GM19468 (cell line): ENCODE measurements around the gene CNGA3.

Experiments
- ATAC-seq: cut with Tn5 transposase; IDR thresholded peaks from one replicate; pipeline ENCODE4 v1.9.1; 2021; ENCODE audit warnings: mild to moderate bottlenecking, moderate library complexity, moderate number of reproducible peaks; ENCODE audit not compliant: unreplicated experiment; ENCODE audit errors: extremely low read depth

CNGA3 gene

GRCh38 chr2:98374958-98375570, 28.8 kb downstream of the CNGA3 start:
- no peak for ATAC-seq

GRCh38 chr2:98376301-98376910, 30.1 kb downstream of the CNGA3 start:
- ATAC-seq, result no peak

GRCh38 chr2:98376996-98377395, 30.7 kb downstream of the CNGA3 start:
- ATAC-seq, result no peak

- no peak for ATAC-seq
These were observed 31.3 kb downstream of the CNGA3 start for GRCh38 chr2:98377544-98377943.

- ATAC-seq, result no peak
These were observed 31.9 kb downstream of the CNGA3 start for GRCh38 chr2:98378196-98378595.

- no peak for ATAC-seq
These were observed 32.6 kb downstream of the CNGA3 start for GRCh38 chr2:98378901-98379300.

- ATAC-seq, result no peak
These were observed 33.3 kb downstream of the CNGA3 start for GRCh38 chr2:98379311-98380202.

- ATAC-seq, result no peak
These were observed 33.9 kb downstream of the CNGA3 start for GRCh38 chr2:98380203-98380535.

- no peak for ATAC-seq
These were observed 35.2 kb downstream of the CNGA3 start for GRCh38 chr2:98381494-98381893.

- ATAC-seq, result no peak
These were observed 35.8 kb downstream of the CNGA3 start for GRCh38 chr2:98382086-98382485.

GRCh38 chr2:98382739-98383138, 36.5 kb downstream of the CNGA3 start:
- no peak for ATAC-seq

- ATAC-seq, result no peak
These were observed 36.9 kb downstream of the CNGA3 start for GRCh38 chr2:98383166-98383565.

- ATAC-seq, result no peak
These were observed 38.9 kb downstream of the CNGA3 start for GRCh38 chr2:98385050-98385699.

GRCh38 chr2:98387478-98387877, 41.2 kb downstream of the CNGA3 start:
- no peak for ATAC-seq

GRCh38 chr2:98388081-98388480, 41.8 kb downstream of the CNGA3 start:
- no peak for ATAC-seq

- ATAC-seq, result no peak
These were observed 42.5 kb downstream of the CNGA3 start for GRCh38 chr2:98388601-98389250.

GRCh38 chr2:98389251-98389605, 43.0 kb downstream of the CNGA3 start:
- no peak for ATAC-seq

- ATAC-seq, result no peak
These were observed 44.6 kb downstream of the CNGA3 start for GRCh38 chr2:98390571-98391476.

- ATAC-seq, result no peak
These were observed 45.5 kb downstream of the CNGA3 start for GRCh38 chr2:98391581-98392270.
